HG03280 (cell line): ENCODE measurements around the gene SLC4A4.
A peak's percentile ranks its signal among the peaks of the same experiment; 100 is the strongest.

ENCODE experiments used
- ATAC-seq: cut with Tn5 transposase; IDR thresholded peaks from one replicate; pipeline ENCODE4 v1.9.1; 2021; ENCODE audit warnings: mild to moderate bottlenecking, moderate library complexity; ENCODE audit not compliant: unreplicated experiment

Gene SLC4A4

DNA sequence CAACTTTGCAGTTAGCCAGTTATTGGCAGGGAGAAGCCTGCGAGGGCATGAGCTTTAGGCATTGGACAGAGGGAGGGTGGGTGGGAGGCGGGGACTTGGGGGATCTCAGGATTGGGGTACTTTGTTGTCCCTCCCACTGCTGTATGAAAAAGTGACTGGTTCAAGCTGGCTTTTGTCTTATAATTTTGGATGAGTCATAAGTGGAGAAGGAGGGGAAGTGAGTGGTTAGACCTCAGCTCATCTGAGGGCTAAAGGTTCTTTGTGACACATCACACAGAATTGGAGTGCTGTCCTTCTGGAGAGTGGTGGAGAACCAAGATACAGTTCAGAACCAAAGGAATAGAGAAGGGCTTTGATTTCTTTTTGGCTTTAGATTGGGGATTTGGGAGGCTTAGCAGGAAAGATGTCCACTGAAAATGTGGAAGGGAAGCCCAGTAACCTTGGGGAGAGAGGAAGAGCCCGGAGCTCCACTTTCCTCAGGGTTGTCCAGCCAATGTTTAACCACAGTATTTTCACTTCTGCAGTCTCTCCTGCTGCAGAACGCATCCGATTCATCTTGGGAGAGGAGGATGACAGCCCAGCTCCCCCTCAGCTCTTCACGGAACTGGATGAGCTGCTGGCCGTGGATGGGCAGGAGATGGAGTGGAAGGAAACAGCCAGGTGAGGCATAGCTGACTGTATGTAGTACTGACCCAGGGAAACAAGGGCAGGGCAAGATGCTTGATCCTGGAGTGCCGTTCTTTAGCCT lies at the start of gene SLC4A4:
SLC4A4 (plus strand) TSS at position 175 of the 748 bp plus-strand sequence.
- ATAC-seq = peak; percentile 100

GRCh38 chr4:71290074-71290473 lies 48.7 kb upstream of the SLC4A4 start:
- no peak for ATAC-seq

DNA sequence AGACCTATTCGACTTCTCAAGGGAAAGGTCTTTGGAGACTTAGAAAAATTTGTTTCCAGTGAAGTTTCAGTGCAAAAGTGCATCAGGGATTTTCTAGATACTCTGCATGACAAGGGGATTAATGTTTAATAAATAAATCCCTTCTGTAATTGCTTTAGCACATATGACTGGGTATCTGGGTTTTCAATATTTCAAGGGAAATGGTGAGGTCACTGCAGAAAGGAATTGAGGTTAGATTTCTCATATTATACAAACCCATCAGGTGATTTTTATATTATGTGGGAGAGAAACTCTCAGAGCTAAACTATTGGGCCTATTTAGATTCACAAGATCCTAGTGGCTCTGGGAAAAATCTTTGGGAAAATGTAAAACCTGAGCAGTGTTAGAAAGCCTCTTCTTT lies 48.3 kb upstream of the SLC4A4 start:
- no peak for ATAC-seq

GRCh38 chr4:71292228-71292627 lies 46.6 kb upstream of the SLC4A4 start:
- no peak for ATAC-seq

GRCh38 chr4:71293705-71294104 lies 45.1 kb upstream of the SLC4A4 start:
- ATAC-seq = no peak

DNA sequence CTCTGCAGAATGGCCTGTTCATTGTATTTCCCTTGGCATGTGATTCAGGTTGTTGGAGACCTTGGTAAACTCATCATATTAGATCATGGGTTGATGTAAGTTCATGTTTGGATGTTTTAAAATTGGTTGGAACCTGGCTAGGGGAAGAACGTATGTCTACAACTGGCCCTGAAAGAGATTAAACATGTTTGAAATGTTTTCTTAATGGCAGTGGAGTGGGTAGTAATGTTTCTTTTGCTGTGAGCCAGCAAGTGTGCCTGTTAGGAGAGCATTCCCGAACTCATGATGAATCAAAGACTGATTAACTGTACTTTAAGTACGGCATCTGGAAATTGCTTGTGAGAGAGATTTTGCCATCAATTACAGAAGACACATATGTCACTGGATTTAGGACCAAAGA lies 44.5 kb upstream of the SLC4A4 start:
- no peak for ATAC-seq

- no peak for ATAC-seq
Measured at GRCh38 chr4:71296945-71297344, 41.9 kb upstream of the SLC4A4 start.

DNA sequence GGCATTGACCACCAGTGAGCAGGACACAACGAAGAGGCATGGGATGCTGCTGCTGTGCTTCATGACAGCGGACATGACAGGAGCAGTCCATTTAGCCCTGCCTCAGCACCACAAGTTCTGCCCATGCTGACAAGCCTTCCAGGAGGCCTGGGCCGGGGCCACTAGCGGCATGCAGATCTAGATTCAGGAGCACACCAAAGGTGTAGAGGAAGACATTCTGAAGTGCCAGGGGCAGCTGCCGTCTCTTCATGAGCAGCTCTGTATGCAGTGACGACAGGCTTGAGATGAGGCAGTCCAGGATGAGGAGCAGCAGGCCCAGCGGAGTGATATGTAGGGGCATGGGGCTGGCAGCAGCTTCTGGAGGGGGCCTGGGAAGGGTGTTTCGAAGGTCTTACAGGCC lies 38.5 kb upstream of the SLC4A4 start:
- no peak for ATAC-seq

DNA sequence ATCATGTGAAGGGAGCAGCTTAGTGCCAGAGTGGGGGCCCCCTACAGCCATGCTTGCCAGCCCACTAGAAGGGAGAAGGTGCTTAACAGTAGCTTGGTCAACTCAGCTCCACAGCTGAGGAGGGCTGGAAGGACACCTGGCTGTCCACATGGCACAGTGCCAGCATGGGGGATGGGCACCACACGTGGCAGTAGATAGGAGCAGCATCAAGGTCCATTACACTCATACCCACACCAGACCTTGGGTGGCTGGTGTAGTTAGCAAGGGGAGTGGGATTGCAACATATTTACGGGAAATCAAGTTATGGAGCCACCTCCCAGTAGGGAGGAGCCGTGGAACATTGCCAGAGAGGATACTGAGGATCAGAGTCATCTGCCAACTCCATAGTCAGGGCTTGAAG lies 37.9 kb upstream of the SLC4A4 start:
- ATAC-seq = no peak

- ATAC-seq = no peak
Measured at GRCh38 chr4:71303287-71303686, 35.5 kb upstream of the SLC4A4 start.

- no peak for ATAC-seq
Measured at GRCh38 chr4:71303850-71304249, 35.0 kb upstream of the SLC4A4 start.

- no peak for ATAC-seq
Measured at GRCh38 chr4:71304289-71304850, 34.5 kb upstream of the SLC4A4 start.

- ATAC-seq = no peak
Measured at GRCh38 chr4:71307729-71308128, 31.1 kb upstream of the SLC4A4 start.

DNA sequence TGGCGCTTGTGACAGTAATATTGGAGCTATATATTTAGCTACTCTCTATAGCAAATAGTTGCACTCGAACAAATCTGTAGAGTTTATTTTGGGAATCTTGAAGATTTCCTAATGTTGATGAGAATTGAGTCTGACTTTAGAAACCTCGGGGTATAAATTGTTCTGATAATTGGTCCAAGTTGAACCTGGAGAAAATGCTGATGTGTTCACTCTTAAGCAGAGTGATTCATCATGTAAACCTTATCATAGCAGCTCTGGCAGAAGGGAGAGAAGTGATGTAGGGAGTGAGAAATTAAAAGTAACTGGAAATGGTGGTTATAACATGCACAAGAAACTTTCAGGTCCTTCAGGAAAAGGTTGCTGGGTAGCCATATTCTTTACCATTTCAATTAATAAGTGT lies 16.4 kb upstream of the SLC4A4 start:
- ATAC-seq = no peak

DNA sequence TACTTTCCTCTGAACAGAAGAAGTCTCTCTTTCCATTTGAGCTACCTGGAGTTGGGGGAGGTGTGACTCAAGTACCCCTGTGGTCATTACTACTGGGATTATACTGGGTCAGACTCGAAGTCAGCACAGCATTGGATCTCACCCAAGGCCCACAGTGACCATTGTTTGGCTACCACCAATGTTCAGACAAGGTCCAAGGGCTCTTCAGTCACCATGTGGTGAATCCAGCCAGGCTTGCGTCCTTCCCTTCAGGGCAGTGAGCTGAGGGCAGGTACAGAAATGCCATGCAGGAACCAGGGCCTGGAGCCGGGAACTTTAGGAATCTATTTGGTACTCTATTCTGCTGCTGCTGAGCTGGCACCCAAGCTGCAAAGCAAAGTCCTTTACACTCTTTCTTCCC lies 5.5 kb upstream of the SLC4A4 start:
- no peak for ATAC-seq

DNA sequence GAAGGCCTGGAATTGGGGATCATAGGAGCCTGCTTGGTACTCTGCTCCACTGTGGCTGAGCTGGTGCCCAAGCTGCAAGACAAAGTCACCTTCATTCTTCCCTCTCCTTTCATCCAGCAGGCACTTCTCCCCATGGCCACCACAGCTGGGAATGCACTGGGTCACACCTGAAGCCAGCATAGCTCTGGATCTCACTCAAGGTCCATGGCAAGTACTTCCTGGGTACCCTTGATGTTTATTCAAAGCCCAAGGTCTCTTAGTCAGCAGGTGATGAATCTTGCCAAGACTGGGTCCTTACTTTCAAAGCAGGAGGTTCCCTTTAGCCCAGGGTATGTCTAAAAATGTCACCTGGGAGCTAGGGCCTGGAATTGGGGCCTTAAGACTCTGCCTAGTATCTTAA lies 4.9 kb upstream of the SLC4A4 start:
- ATAC-seq = no peak

DNA sequence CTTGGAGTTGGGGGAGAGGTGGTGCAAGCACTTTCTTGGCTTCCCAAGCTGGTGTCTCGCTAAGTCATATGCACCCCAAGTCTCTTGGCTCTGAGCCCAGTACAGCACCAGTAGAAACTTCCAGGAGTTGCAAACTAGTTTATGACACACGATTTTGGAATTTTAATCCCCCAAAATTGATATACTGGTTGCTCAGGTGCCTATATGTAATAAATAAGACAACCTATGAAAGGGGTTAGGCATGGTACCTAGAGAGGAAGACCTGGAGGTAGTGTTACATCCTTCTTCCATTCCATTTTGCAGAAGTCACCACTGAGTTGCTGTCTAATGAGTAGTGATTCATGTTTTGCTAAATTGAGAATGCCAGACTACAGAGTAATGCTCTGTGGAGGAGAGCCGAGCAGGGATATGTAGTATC lies 4.3 kb upstream of the SLC4A4 start:
- no peak for ATAC-seq

DNA sequence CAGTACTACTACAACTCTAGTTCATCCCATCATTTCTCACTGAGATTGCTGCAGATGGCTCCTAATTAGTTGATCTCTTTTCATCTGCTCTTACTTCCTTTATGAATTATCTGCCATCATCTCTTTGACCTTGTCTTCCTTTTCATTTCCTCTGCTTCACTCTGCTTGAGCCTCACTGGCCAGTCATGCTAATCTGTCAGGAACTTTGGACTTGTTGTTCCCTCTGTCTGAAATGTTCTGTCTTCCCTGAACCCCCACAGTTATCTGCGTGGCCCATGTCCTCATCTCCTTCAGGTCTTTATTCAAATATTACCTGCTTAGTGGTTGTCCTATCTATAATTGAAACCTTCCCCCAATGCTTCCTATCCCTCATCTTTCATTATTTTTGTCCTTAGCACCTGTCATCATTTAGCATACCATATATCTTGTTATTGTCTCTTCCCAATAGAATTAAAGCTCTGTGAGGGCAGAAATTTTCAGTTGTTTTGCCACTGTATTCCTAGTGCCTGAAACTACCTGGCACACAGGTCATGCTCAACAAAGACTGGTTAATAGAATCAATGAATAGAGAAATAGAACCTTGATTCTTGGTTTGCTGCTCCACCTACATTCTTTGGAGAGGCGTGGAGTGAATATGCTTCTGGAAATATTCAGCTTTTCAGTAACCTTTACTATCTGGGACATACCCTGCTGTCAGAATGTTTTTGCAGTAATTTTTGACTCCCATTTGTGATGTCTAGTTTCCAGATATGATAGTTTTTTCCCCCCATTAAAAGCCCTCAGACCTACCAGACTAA lies 5.0 kb downstream of the SLC4A4 start:
- no peak for ATAC-seq

- ATAC-seq = no peak
Measured at GRCh38 chr4:71346710-71347109, 7.9 kb downstream of the SLC4A4 start.

DNA sequence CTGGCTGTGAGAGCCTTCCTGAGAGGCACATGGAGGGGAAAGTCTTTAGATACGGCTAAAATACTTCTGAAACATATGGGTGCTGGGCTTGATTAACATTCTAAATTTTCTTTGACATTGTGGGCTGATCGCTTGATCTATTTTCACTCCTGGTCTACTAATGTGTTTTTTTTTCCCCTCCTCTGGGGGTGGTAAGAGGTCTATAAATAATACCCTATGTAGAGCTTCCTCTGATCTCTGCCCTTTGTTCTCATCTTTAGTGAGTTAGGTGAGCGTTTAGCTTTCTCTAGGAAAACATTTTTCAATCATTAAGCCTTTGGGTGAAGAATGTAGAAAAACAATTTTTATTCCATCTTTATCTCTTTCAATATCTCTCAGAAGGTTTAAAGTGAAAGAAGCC lies 9.8 kb downstream of the SLC4A4 start:
- ATAC-seq = no peak

- ATAC-seq = no peak
Measured at GRCh38 chr4:71355045-71355444, 16.2 kb downstream of the SLC4A4 start.

- ATAC-seq = no peak
Measured at GRCh38 chr4:71355971-71356370, 17.2 kb downstream of the SLC4A4 start.
